ENCODE data around the gene RRM1.
"Not testable (repeated sequence)": the region's sequence is repeated elsewhere in the genome, so short reads cannot be mapped to it uniquely, and the experiment has no call there.

The RRM1 gene

GRCh38 chr11:4140067-4140636 lies 45.6 kb downstream of the RRM1 start:
- no peak for DNase-seq

DNA sequence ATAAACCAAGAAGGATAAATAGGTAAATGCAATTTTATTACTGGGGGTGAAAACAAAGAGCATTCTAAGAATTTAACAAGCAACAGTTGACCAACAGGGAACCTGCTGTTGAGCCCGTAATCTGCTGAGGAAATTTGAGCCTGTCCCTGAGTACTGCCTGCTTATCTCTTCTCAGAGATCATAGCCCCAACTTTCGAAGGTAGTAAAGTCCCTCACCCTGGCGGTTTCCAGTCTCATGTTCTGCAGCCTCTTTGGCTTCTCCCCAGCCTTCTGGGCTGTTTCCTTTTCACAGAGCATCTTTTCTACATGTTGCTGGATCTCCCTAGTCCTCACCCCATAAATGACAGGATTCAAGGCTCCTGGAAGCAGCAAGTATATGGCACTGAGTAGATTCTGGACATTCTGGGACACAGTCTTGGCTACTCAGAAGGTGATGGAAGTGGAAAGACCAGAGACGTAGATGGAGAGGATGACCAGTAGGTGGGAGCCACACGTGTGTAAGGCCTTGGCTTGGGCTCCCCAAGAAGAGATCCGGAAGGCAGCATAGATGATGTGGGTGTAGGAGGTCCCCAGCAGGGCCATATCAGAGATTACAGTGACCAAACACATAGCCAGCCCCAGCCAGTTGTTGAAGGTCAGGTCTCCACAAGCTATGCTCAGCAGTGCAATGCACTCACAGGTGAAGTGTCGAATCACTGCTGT lies 51.6 kb downstream of the RRM1 start:
- no peak for DNase-seq

DNA sequence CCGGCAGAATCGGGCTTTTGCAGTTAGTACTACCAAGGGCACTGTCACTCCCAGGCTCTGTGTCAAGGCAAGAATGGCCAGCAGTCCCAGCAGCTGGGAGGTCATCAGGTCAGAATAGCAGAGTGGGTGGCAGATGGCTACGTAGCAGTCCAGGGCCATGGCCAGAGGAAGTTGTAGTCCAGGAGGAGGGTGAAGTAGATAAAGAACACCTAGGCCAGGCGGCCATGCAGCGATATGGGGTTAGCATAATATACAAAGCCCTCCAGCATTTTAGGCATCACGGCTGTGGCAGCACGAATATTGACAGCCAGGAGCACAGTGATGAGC lies 52.1 kb downstream of the RRM1 start:
- no peak for DNase-seq

DNA sequence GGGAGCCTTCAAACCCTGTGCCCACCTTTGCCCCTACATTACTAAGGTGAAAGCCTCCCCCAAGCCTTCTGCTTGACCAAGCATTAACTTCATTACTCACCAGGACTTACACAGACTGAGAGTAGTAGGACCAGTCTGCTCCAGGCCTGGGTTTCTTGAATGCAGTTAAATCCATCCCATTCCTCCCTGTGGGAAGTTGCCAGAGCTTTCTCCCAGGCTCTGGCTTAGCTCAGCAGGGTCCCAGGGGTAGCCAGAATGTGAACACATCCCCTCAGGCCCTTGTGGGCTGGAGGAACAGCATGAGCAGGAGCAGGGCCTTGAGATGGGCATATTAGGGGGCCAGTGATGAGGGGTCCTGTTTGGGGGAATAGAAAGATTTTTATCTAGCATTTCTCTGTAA lies 59.9 kb downstream of the RRM1 start:
- DNase-seq = no peak

DNA sequence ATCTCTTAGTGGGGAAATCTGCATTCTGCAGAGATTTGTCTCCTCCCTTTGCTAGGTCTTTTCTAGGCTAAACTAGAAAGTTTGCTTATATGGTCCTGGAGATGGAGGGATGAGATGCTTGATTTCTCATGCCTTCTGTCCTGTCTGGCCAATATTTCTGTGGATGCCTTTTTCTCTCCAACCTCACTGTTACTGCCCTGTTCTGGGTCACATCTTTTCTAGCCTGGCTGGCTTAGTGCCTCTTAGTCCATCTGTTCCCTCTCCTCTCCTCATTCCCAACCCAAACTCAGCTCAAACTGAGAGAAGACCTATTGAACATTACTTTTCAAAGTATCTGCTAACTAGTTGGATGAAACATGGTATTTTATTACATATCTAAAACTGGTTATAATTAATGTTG lies 62.0 kb downstream of the RRM1 start:
- no peak for DNase-seq

GRCh38 chr11:4158818-4159217 lies 64.2 kb downstream of the RRM1 start:
- not testable (repeated sequence) for DNase-seq

DNA sequence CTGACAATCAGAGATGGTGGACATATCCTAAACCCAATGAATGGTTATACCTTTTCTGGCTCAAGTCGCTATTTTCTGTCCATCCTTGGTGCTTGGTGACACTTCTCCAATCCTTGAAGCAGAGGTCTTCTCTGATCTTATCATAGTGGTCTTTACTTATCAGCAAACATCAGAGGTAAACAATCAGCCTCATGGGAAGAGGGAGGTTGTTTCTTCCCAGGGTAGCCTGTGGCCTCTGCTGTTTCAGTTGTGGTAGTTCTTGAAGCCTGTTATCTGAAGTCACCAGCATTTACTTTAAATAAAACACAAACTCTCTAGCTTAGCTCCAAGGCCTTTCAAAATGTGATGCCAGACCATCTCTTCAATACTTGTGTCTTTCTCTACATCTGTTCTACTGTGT lies 66.7 kb downstream of the RRM1 start:
- DNase-seq = no peak

GRCh38 chr11:4164884-4165590 lies 70.4 kb downstream of the RRM1 start:
- no peak for DNase-seq

DNA sequence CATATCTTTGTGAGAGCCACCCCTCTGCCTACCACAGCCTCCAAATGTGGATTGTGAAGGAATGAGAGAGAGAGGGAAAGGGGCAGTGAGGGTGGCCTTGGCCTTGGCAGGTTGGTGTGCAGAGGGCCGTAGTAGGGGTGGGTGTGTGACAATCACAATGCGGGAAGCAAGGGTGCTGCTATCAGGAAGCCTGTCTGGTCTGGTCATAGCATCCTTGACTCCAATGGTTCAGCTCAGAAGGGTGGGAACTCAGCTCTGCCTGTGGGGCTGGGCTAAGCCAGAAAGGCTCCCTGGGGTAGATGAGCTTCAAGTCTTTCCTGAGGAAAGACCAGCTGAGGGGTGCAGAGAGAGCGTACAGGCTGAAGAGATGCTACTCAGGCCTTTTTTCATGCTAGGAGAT lies 72.7 kb downstream of the RRM1 start:
- DNase-seq = no peak

- DNase-seq = no peak
Measured at GRCh38 chr11:4167758-4168157, 73.2 kb downstream of the RRM1 start.

GRCh38 chr11:4175620-4176350 lies 81.2 kb downstream of the RRM1 start:
- DNase-seq = not testable (repeated sequence)

DNA sequence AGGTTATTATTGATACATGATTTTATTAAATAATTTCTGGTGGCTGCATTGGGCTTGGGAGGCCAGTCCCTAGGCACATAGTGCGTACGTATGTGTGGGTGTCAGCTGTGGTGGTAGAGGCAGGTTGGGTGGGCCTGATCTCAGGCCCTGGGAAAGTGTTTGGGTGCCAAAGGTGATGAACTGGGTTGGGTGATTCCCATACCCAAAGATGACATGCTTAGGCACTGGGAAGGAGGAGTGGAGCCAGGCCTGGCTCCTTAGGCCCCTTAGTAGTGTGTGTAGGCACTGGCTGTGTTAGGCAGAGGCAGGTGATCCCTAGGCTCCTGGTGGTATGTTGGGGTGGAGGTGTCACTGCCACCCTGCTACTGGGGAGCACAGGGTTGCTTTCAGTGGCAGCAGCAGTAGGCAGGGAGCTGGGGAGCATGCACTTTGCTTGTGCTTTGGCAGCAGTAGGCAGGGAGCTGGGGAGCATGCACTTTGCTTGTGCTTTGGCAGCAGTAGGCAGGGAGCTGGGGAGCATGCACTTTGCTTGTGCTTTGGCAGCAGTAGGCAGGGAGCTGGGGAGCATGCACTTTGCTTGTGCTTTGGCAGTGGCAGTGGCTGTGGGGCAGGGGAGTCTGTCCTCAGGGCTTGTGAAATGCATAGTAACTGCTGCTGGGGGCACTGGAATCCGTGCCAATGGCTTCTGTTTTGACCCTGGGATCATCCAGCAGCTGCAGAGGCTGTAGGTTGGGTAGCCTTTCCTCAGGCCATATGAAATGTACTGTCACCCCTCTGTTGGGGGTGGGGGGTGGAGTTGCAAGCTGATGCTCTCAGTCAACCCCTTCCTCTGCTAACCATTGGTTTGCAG lies 84.4 kb downstream of the RRM1 start:
- DNase-seq = no peak

GRCh38 chr11:4180441-4181183 lies 86.0 kb downstream of the RRM1 start:
- no peak for DNase-seq

DNA sequence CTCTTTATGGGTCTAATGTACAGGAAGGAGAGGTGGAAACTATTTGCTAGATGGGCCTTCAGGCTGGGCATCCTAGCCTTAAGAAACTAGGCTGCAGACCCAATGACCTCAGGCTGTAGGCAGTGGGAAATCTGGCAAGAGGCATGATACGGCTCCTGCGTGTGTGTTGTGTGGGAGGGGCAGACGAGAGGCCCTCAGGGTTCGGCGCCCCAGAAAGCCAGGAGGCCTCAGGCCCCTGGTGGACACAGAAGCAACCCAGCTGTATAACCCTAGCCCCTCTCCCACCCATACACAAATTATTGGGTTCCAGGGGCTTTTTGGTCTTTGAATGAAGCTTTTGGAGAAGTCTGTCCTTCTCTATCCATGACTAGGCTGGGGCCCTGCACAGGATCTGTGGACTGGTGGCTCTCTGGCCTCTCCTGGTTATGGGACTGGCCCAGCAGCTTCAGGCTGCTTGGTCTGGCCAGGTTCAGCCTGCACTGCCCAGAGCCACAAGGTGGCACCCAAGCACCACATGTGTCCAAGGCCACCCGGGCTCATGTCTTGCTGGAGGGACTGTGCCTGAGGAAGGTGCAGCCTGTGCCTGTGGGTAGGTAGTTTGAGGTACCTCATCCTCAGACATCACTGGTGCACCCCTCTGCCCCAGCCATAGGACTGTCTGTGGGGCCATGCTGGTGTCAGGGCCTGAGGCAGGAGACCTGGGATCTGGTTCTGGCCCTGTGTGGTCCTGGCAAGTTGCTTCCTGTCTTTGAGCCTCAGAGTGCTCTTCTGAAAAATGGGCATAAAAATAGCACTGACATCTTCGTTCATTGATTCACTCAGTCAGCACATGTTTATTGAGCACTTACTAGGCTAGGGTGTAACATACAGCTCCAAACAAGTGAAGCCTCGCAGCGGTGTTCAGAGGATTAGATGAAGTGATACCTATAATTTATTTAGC lies 87.5 kb downstream of the RRM1 start:
- peak; percentile 59 to 71 for DNase-seq

- DNase-seq = no peak
Measured at GRCh38 chr11:4183410-4184057, 88.9 kb downstream of the RRM1 start.

- DNase-seq = no peak
Measured at GRCh38 chr11:4184163-4184916, 89.7 kb downstream of the RRM1 start.

- no peak for DNase-seq
Measured at GRCh38 chr11:4185561-4185960, 91.0 kb downstream of the RRM1 start.

DNA sequence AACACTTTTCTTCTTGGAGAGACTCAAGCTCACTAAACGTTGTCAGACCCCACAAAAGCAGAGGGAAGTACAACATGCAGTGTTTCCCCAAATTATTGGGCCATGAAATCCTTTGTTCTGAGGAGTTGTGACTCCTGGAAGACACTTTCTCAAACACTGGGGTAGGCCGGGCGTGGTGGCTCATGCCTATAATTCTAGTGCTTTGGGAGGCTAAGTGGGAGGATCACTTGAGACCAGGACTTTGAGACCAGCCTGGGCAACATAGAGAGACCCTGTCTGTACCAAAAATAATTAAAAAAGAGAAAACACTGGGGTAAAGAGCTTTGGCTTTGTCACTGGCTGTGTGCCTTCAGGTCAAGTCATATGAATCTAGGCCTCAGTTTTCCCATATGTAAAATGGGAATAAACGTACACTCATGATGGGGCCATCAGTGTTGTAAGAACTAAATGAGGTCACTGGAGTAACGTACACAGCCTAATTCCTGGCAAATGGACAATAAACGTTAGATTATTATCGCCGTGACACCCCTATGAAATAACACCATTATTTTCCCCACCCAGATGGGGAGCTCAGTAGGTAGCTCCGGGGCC lies 92.0 kb downstream of the RRM1 start:
- no peak for DNase-seq

Measured in inflammatory macrophage (primary cell).